H1 (cell line): Measurements from ENCODE around the gene NAV2. TPM values are rescaled to one million over a fixed set of nuclear protein-coding genes. Genes with fewer than 3 reads are reported as not detected.

Source experiments
- CTCF ChIA-PET: fragments of 300-600 bp; sonication (Branson Sonifier 250); formaldehyde crosslinking; loops from one replicate; lab custom pipeline; 2021; ENCODE audit not compliant: partially characterized antibody; lab: Charles Lee
- POLR2A ChIA-PET: fragments of 300-600 bp; sonication (Branson Sonifier 250); formaldehyde crosslinking; loops from one replicate; lab custom pipeline; 2021; ENCODE audit warnings: inconsistent platforms; ENCODE audit not compliant: partially characterized antibody; lab: Charles Lee
- DNase-seq, 2 experiments: peaks; one replicate each; pipeline versions ENCODE4 v3.0.0 to v3.0.0-alpha.2; 2010 to 2022; ENCODE audit warnings: low spot score in 2 of 2, low read depth in 1 of 2, mixed read lengths in 1 of 2
- FAIRE-seq: peaks from 2 replicates; lab custom pipeline; 2011; peaks lifted over from hg19 to GRCh38; lab: Jason Lieb, UNC
- H2AFZ ChIP-seq: 2 replicates; pipeline ENCODE4 v1.8.1; 2012; ENCODE audit warnings: low read length, inconsistent platforms
- H2AK5ac ChIP-seq: 2 replicates; pipeline ENCODE4 v1.6.1; 2013; ENCODE audit warnings: low read depth, low read length
- H2BK120ac ChIP-seq: replicated peaks from 2 replicates; pipeline ENCODE3; 2013; ENCODE audit warnings: low read depth, low read length, inconsistent platforms
- H2BK12ac ChIP-seq: 2 replicates; pipeline ENCODE4 v1.6.1; 2013; ENCODE audit warnings: low read depth, low read length
- H2BK15ac ChIP-seq: 2 replicates; pipeline ENCODE4 v1.6.1; 2013; ENCODE audit warnings: low read length
- H2BK20ac ChIP-seq: 2 replicates; pipeline ENCODE4 v1.6.1; 2013; ENCODE audit warnings: low read length
- H2BK5ac ChIP-seq: 2 replicates; pipeline ENCODE4 v1.6.1; 2013; ENCODE audit warnings: low read depth, low read length
- H3K14ac ChIP-seq: 2 replicates; pipeline ENCODE4 v1.6.1; 2013; ENCODE audit warnings: inconsistent platforms; ENCODE audit not compliant: insufficient read length
- H3K18ac ChIP-seq: 2 replicates; pipeline ENCODE4 v1.6.1; 2013; ENCODE audit warnings: low read length; ENCODE audit errors: extremely low read depth
- H3K23ac ChIP-seq: 2 replicates; pipeline ENCODE4 v1.6.1; 2013; ENCODE audit warnings: inconsistent platforms; ENCODE audit not compliant: insufficient read length
- H3K23me2 ChIP-seq: 2 replicates; pipeline ENCODE4 v1.6.1; 2013; ENCODE audit warnings: low read depth, low read length
- H3K27ac ChIP-seq: 2 replicates; pipeline ENCODE4 v1.6.1; 2011; ENCODE audit warnings: low read depth, low read length, inconsistent platforms
- H3K27me3 ChIP-seq, 4 experiments: replicated peaks in 1 of 4; 1 replicate in 1 of 4; 2 replicates in 3 of 4; pipeline versions ENCODE4 v1.6.1 to v1.8.1; 2011 to 2013; ENCODE audit warnings: low read length in 3 of 4, mild to moderate bottlenecking in 3 of 4, inconsistent platforms in 2 of 4, mixed read lengths in 2 of 4, moderate library complexity in 1 of 4; ENCODE audit not compliant: control insufficient read depth in 3 of 4, insufficient read depth in 3 of 4; ENCODE audit errors: extremely low read depth in 1 of 4
- H3K36me3 ChIP-seq, 4 experiments: 2 replicates each; pipeline versions ENCODE4 v1.6.1 to v1.8.1; 2011 to 2013; ENCODE audit warnings: mild to moderate bottlenecking in 4 of 4, low read length in 3 of 4, moderate library complexity in 2 of 4, control low read depth in 1 of 4, inconsistent platforms in 1 of 4; ENCODE audit not compliant: insufficient read depth in 4 of 4, control insufficient read depth in 2 of 4
- H3K4ac ChIP-seq: replicated peaks from 2 replicates; pipeline ENCODE3; 2013; ENCODE audit warnings: low read length, low read depth, mixed read lengths, inconsistent platforms; ENCODE audit not compliant: insufficient read length
- H3K4me1 ChIP-seq, 4 experiments: replicated peaks in 1 of 4; 1 replicate in 1 of 4; 2 replicates in 3 of 4; pipeline versions ENCODE4 v1.6.1 to v1.8.1; 2011 to 2013; ENCODE audit warnings: low read length in 3 of 4, inconsistent platforms in 2 of 4, mixed read lengths in 1 of 4; ENCODE audit not compliant: insufficient read depth in 4 of 4, control insufficient read depth in 3 of 4
- H3K4me2 ChIP-seq, 2 experiments: 2 replicates each; pipeline versions ENCODE4 v1.6.1 to v1.8.1; 2011 to 2013; ENCODE audit warnings: low read depth in 2 of 2, low read length in 2 of 2, control low read depth in 1 of 2, inconsistent platforms in 1 of 2, mild to moderate bottlenecking in 1 of 2; ENCODE audit not compliant: insufficient read depth in 1 of 2
- H3K4me3 ChIP-seq, 4 experiments: fragments of 200-600, 300-600 bp in 1 of 4; sonication (generic), shearing (Covaris generic), sonication (Bioruptor Twin) in 1 of 4; 2 replicates each; pipeline versions ENCODE4 v1.5.1 to v1.8.1; 2011 to 2016; ENCODE audit warnings: low read length in 4 of 4, low read depth in 3 of 4, control low read depth in 2 of 4, inconsistent platforms in 2 of 4, mild to moderate bottlenecking in 2 of 4, mixed read lengths in 1 of 4, moderate library complexity in 1 of 4; ENCODE audit not compliant: insufficient read depth in 2 of 4; ENCODE audit errors: extremely low read depth in 1 of 4
- H3K56ac ChIP-seq: replicated peaks from 2 replicates; pipeline ENCODE3; 2013; ENCODE audit warnings: low read depth, mild to moderate bottlenecking, mixed read lengths, low read length, inconsistent platforms; ENCODE audit not compliant: insufficient read length
- H3K79me1 ChIP-seq: 2 replicates; pipeline ENCODE4 v1.6.1; 2013; ENCODE audit warnings: low read depth, low read length, control low read depth
- H3K79me2 ChIP-seq, 2 experiments: 2 replicates each; pipeline versions ENCODE4 v1.6.1 to v1.8.1; 2012 to 2013; ENCODE audit warnings: low read length in 2 of 2, mild to moderate bottlenecking in 2 of 2, inconsistent platforms in 1 of 2; ENCODE audit not compliant: insufficient read depth in 2 of 2, control insufficient read depth in 1 of 2
- H3K9ac ChIP-seq, 4 experiments: replicated peaks in 1 of 4; 1 replicate in 1 of 4; 2 replicates in 3 of 4; pipeline versions ENCODE4 v1.6.1 to v1.8.1; 2011 to 2013; ENCODE audit warnings: low read depth in 3 of 4, low read length in 3 of 4, control low read depth in 2 of 4, mild to moderate bottlenecking in 2 of 4, moderate library complexity in 2 of 4, inconsistent platforms in 1 of 4; ENCODE audit errors: extremely low read depth in 1 of 4
- H3K9me3 ChIP-seq, 2 experiments: 2 replicates each; pipeline versions ENCODE4 v1.6.1 to v1.8.1; 2012 to 2013; ENCODE audit warnings: mild to moderate bottlenecking in 2 of 2, moderate library complexity in 2 of 2, control low read depth in 1 of 2, inconsistent platforms in 1 of 2, low read depth in 1 of 2, low read length in 1 of 2, mixed read lengths in 1 of 2; ENCODE audit not compliant: insufficient read depth in 2 of 2
- H4K20me1 ChIP-seq, 2 experiments: replicated peaks in 1 of 2; 2 replicates each; pipeline versions ENCODE3 to v1.8.1; 2011 to 2013; ENCODE audit warnings: inconsistent platforms in 2 of 2, low read length in 2 of 2, mild to moderate bottlenecking in 1 of 2; ENCODE audit not compliant: insufficient read depth in 2 of 2, control insufficient read depth in 1 of 2
- H4K5ac ChIP-seq: 2 replicates; pipeline ENCODE4 v1.6.1; 2013; ENCODE audit warnings: low read length, low read depth, mixed read lengths, inconsistent platforms; ENCODE audit not compliant: insufficient read length
- H4K8ac ChIP-seq: 2 replicates; pipeline ENCODE4 v1.8.0; 2013; ENCODE audit warnings: mild to moderate bottlenecking, moderate library complexity, low read length, inconsistent platforms; ENCODE audit not compliant: insufficient read depth; ENCODE audit errors: extremely low read depth
- H4K91ac ChIP-seq: replicated peaks from 2 replicates; pipeline ENCODE3; 2013; ENCODE audit warnings: low read length, mixed read lengths, inconsistent platforms; ENCODE audit not compliant: insufficient read length
- ATF2 ChIP-seq: IDR thresholded peaks from 2 replicates; pipeline ENCODE4 v1.6.1; 2012; ENCODE audit warnings: low read length, inconsistent platforms
- BCL11A ChIP-seq, 2 experiments: IDR thresholded peaks; one replicate each; pipeline ENCODE4 v1.6.1; 2011; ENCODE audit warnings: low read depth in 2 of 2, low read length in 2 of 2, mild to moderate bottlenecking in 2 of 2
- GTF2F1 ChIP-seq: IDR thresholded peaks from 2 replicates; pipeline ENCODE4 v1.6.1; 2012; ENCODE audit warnings: low read depth, low read length, improper control_type of control experiment, borderline replicate concordance
- HDAC2 ChIP-seq, 2 experiments: fragments of 300-600 bp in 1 of 2; sonication (generic) in 1 of 2; IDR thresholded peaks; 2 replicates each; pipeline ENCODE4 v1.6.1; 2011 to 2012; ENCODE audit warnings: low read depth in 2 of 2, low read length in 2 of 2, mild to moderate bottlenecking in 2 of 2, moderate library complexity in 2 of 2, borderline replicate concordance in 1 of 2, inconsistent platforms in 1 of 2
- MAFK ChIP-seq: IDR thresholded peaks from 2 replicates; pipeline ENCODE4 v1.6.1; 2012; ENCODE audit warnings: low read depth, mild to moderate bottlenecking, improper control_type of control experiment, low read length
- RXRA ChIP-seq: IDR thresholded peaks from 2 replicates; pipeline ENCODE4 v1.6.1; 2011; ENCODE audit warnings: low read depth, mild to moderate bottlenecking, low read length, moderate library complexity; ENCODE audit not compliant: insufficient read depth
- SAP30 ChIP-seq: fragments of 300-600 bp; sonication (generic); IDR thresholded peaks from 2 replicates; pipeline ENCODE4 v1.7.1; 2012; ENCODE audit warnings: low read length, moderate library complexity, mild to moderate bottlenecking, inconsistent platforms; ENCODE audit not compliant: insufficient read depth, insufficient replicate concordance
- TAF7 ChIP-seq: optimal IDR thresholded peaks from 2 replicates; pipeline ENCODE3; 2011; ENCODE audit warnings: low read depth, mild to moderate bottlenecking, inconsistent platforms, low read length, moderate library complexity, borderline replicate concordance
- TBP ChIP-seq: IDR thresholded peaks from 2 replicates; pipeline ENCODE4 v1.6.1; 2011; ENCODE audit warnings: low read depth, low read length, improper control_type of control experiment
- WGBS, 2 experiments: shearing (Covaris generic) in 1 of 2; methylation state at CpG; one replicate each; pipeline versions ENCODE4 v1.1.6 to v1.1.7; 2013 to 2015; ENCODE audit warnings: low lambda C conversion rate in 2 of 2, mixed read lengths in 2 of 2, inconsistent platforms in 1 of 2, low coverage in 1 of 2, missing lambda C conversion rate in 1 of 2; ENCODE audit not compliant: insufficient replicate concordance in 2 of 2, insufficient coverage in 1 of 2, insufficient read length in 1 of 2; ENCODE audit errors: extremely low coverage in 1 of 2, missing lambda C conversion rate in 1 of 2; 5-methylcytosine and 5-hydroxymethylcytosine counted together
- polyA plus RNA-seq, 7 experiments: library from polyadenylated mRNA; depleted of rRNA in 3 of 7; stranded (reverse) in 5 of 7; unstranded in 2 of 7; fragments of >200 nt in 5 of 7; fragments of 200-250 nt in 2 of 7; gene quantifications; 1 replicate in 5 of 7; 2 replicates in 1 of 7; 4 replicates in 1 of 7; pipeline versions ENCODE4 v1.2.1 to v1.2.3, GENCODE V29; 2011 to 2013; ENCODE audit warnings: missing spikeins in 2 of 7, mixed read lengths in 2 of 7
- total RNA-seq: library from RNA; stranded (reverse); fragmentation: NEBNext Ultra II Directional; extraction: Animal tissue kit (Norgen Biotek cat#: 25700); gene quantifications from 2 replicates; pipeline ENCODE4 v1.2.1, GENCODE V29; 2021

The NAV2 gene
- total and polyA plus RNA-seq, 2 of the 8 experiments (the other 6 are each of a cell fraction or from before 2014, with no cell fraction given), result 35.6 to 73.6 TPM

GRCh38 chr11:20097319-20098221 lies 384.9 kb downstream of the NAV2 start:
- no peak overlapping the region for H3K23ac ChIP-seq
- POLR2A ChIA-PET, result no interaction called here
- H2BK5ac ChIP-seq, result no peak overlapping the region
- no peak overlapping the region for H4K91ac ChIP-seq
- FAIRE-seq (no peak), DNase-seq (no peak)
- no peaks in the 10 kb centered on the region for H3K79me2 ChIP-seq
- H3K4me3 ChIP-seq, result no peak overlapping the region
- H3K9me3 ChIP-seq, result no peaks in the 10 kb centered on the region
- peaks cover 31 to 92% (median 78%) of the 10 kb centered on the region in 4 experiments; a peak in 7 of 8 replicates for H3K36me3 ChIP-seq
- CTCF ChIA-PET, result interaction anchor here (0.6 to 3.9 kb wide), 3 partner anchors 15 to 146 kb away, joined by 3 to 24 read pairs (median 5); no protein-coding TSS in a partner anchor
- H3K56ac ChIP-seq, result no peak overlapping the region
- no peak overlapping the region for H2AFZ ChIP-seq
- no peaks in the 10 kb centered on the region for H3K4me1 ChIP-seq
- H4K5ac ChIP-seq, result no peak overlapping the region
- no peak overlapping the region for H3K18ac ChIP-seq
- no peak overlapping the region for H3K4me2 ChIP-seq
- no peak overlapping the region for H2BK15ac ChIP-seq
- no peak overlapping the region for H3K9ac ChIP-seq
- no peak overlapping the region for H2AK5ac ChIP-seq
- WGBS, 2 experiments, result 88% methylated on average over 13 of the region's 13 CpGs; no CpG with 5 or more reads in 1 of the 2 experiments
- H3K79me1 ChIP-seq, result no peaks in the 10 kb centered on the region; the same call in 1 of the 2 replicates
- no peak overlapping the region for H2BK120ac ChIP-seq
- H2BK12ac ChIP-seq, result no peak overlapping the region
- no peak overlapping the region for H3K27ac ChIP-seq
- H3K14ac ChIP-seq, result no peak overlapping the region
- no peaks in the 10 kb centered on the region for H3K23me2 ChIP-seq
- peaks cover 0 to 2% of the 10 kb centered on the region in 2 experiments for H4K20me1 ChIP-seq
- H3K4ac ChIP-seq, result no peak overlapping the region
- no peak overlapping the region for H4K8ac ChIP-seq
- H2BK20ac ChIP-seq, result no peak overlapping the region
- H3K27me3 ChIP-seq, result no peaks in the 10 kb centered on the region; a peak in 1 of 7 replicates
- TF ChIP-seq SAP30 (no peak), RXRA (no peak), TBP (no peak), MAFK (no peak), ATF2 (no peak), HDAC2 (IDR thresholded peaks at IDR 0.05; ENCODE audit: borderline replicate concordance in 1 of 2, low read depth in 2 of 2, low read length in 2 of 2) (no peak), TAF7 (no peak), BCL11A (IDR thresholded peaks at IDR 0.05; ENCODE audit: low read depth in 2 of 2, low read length in 2 of 2) (no peak), GTF2F1 (no peak)
